Stimulated activated CD4-positive, alpha-beta T cell treated with anti-CD3 and anti-CD28 coated beads, Interleukin-2, amount 100 ng/mL, for 24 hours (primary cell): ENCODE data around the gene SNCB.

Experiments used
- DNase-seq, 2 donors: peaks; one replicate each; pipeline ENCODE4 v3.0.0-alpha.2; 2020

The SNCB gene

GRCh38 chr5:176660860-176661641, 30.7 kb upstream of the SNCB start:
- peak; percentile 85 for DNase-seq

GRCh38 chr5:176660530-176660859, 30.2 kb upstream of the SNCB start:
- no peak for DNase-seq

GRCh38 chr5:176659860-176660461, 29.6 kb upstream of the SNCB start:
- no peak for DNase-seq

- DNase-seq = no peak
Observed at GRCh38 chr5:176659512-176659839, 29.1 kb upstream of the SNCB start.

GRCh38 chr5:176658817-176659511, 28.6 kb upstream of the SNCB start:
- DNase-seq = no peak

- DNase-seq = peak; percentile 75 to 77
Observed at GRCh38 chr5:176658007-176658599, 27.8 kb upstream of the SNCB start.

GRCh38 chr5:176656467-176656990, 26.2 kb upstream of the SNCB start:
- no peak for DNase-seq

- peak in 1 of 2 donors; percentile 23 for DNase-seq
Observed at GRCh38 chr5:176654856-176655255, 24.5 kb upstream of the SNCB start.

GRCh38 chr5:176653401-176654385, 23.4 kb upstream of the SNCB start:
- peak; percentile 78 to 87 for DNase-seq

- DNase-seq = no peak
Observed at GRCh38 chr5:176652136-176652535, 21.8 kb upstream of the SNCB start.

- no peak for DNase-seq
Observed at GRCh38 chr5:176651472-176651980, 21.2 kb upstream of the SNCB start.

- DNase-seq = no peak
Observed at GRCh38 chr5:176650354-176650884, 20.1 kb upstream of the SNCB start.

GRCh38 chr5:176648474-176649194, 18.3 kb upstream of the SNCB start:
- no peak for DNase-seq

GRCh38 chr5:176647843-176648473, 17.6 kb upstream of the SNCB start:
- no peak for DNase-seq

GRCh38 chr5:176647030-176647842, 16.9 kb upstream of the SNCB start, which contains the start of gene TSPAN17:
TSS of gene TSPAN17 (plus strand) at chr5:176647484. CDS start at chr5:176647616, 132 bp downstream.
- peak; percentile 99 to 100 for DNase-seq

GRCh38 chr5:176646707-176647029, 16.3 kb upstream of the SNCB start:
- no peak for DNase-seq

- no peak for DNase-seq
Observed at GRCh38 chr5:176646049-176646706, 15.8 kb upstream of the SNCB start.

- no peak for DNase-seq
Observed at GRCh38 chr5:176644878-176645670, 14.7 kb upstream of the SNCB start.
